ENCODE data around the gene CNTRL.

Gene CNTRL

DNA sequence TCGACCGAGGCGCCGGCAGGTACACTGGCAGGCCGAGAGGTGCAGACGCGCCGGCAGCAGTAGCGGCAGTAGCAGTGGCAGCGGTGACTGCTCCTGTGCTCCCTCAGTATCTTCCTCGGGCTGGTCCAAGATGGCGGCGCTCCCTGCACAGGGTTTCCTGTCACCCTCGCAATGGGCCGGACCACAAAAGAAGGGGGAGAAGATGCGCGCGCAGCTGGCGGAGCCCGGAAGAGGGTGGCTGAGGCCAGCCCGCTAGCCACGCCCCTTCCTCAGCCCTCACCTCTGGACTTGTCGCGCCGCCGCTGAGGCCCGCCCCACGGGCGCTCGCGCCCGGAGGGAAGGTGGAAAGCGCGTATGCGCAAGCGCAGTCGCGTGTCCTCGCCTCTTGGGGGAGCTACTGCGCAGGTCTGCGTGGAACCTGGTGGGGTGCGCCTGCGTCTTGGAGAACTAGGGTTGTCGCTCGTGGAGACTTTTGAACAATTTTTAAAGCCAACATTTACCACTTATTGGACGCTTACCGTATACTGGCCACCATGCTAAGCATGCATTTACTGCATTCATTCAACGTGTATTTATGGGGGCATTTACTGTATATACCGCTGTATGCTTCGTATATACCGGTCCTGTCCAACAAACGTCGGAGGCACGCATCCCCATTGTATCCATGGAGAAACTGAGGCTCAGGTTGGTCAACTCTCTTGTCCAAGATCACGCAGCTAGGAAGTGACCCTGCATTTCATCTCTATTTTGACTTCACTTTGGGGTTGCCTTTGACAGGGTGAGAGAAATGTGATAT lies 127.2 kb downstream of the CNTRL start, which contains the start of gene RAB14:
RAB14 (minus strand) TSS at position 132 of the 796 bp plus-strand sequence. CDS start 8,457 bp downstream, outside the sequence.
- peak; percentile 100 for DNase-seq (ENCODE audit: low read depth, low spot score)

DNA sequence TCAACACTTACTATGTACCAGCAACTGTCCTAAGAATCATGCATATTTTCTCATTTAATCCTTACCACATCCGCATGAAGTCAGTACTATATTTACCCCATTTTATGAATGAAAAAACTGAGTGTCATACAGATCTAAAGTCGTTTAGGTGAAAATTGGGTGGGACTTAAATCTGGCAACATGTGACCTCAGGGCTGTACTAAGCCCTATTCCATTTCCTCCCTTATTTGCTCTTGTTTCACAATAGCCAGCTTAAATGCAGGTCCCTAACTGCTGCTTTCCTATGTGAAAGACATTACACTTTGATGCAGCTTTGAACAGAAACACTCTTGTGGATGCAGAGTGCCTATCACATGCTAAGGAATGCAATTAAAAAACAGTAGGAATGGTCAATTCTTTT lies 129.4 kb downstream of the CNTRL start:
- DNase-seq (ENCODE audit: low read depth, low spot score) = no peak

DNA sequence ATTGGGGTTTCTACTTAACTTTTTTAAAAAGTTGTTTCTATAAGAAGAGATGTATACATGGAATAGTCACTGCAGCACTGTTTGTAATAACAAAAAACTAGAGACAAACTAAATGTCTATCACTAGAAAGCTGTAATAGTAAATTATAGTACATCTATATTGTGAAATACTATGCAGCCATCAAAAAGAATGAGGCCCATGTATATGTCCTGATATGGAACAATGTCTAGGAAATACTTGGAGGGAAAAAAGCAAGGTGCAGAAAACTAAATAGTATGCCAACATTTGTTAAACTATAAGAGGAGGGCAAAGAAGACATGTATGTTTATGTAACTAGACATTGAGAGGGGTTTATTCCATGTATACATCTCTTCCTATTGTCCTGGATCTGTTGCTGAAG lies 129.9 kb downstream of the CNTRL start:
- DNase-seq (ENCODE audit: low read depth, low spot score) = no peak

- no peak for DNase-seq (ENCODE audit: low read depth, low spot score)
Observed at GRCh38 chr9:121206516-121207370, 132.0 kb downstream of the CNTRL start.

DNA sequence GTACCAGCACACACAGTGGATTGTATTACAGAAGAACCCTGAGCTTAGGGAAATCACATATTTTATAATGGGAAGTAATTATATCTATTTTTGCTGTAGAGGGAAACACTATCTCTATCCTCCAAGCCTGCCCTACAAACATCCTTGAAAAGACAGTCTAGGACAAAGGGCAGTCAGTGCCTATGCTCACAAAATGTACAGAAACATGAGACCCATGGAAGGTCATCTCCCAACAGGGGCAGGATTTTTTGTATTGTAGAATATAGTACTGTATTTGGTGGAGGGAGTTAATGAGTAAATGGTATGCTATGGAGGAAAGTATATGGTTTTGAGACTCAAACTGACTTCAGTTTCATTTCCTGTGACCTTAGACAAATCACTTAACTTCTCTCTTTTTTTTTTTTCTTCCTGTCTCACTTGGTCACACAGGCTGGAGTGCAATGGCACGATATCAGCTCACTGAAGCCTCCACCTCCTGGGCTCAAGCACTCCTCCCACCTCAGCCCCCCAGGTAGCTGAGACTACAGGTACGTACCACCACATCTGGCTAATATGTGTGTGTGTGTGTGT lies 132.7 kb downstream of the CNTRL start:
- DNase-seq (ENCODE audit: low read depth, low spot score) = no peak

GRCh38 chr9:121210536-121210935 lies 135.8 kb downstream of the CNTRL start:
- no peak for DNase-seq (ENCODE audit: low read depth, low spot score)

- DNase-seq (ENCODE audit: low read depth, low spot score) = no peak
Observed at GRCh38 chr9:121213136-121213806, 138.5 kb downstream of the CNTRL start.

DNA sequence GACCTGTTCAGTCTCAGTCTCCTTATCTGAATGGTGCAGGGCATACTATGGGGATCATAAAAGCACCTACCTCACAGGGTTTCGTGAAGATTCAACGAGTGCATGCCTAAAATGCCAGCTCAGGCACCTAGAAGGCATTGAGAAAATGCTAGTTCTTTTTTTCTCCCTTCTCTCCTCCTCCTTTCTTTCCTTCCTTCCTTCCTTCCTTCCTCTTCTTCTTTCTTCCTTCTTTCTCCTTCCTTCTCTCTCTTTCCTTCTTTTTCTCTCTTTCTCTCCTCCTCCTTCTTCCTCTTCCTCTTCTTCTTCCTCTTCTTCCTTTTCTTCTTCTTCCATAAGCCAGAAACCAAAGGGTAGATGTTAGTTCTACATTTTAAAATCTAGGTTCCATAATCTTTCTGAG lies 139.2 kb downstream of the CNTRL start:
- DNase-seq (ENCODE audit: low read depth, low spot score) = no peak

DNA sequence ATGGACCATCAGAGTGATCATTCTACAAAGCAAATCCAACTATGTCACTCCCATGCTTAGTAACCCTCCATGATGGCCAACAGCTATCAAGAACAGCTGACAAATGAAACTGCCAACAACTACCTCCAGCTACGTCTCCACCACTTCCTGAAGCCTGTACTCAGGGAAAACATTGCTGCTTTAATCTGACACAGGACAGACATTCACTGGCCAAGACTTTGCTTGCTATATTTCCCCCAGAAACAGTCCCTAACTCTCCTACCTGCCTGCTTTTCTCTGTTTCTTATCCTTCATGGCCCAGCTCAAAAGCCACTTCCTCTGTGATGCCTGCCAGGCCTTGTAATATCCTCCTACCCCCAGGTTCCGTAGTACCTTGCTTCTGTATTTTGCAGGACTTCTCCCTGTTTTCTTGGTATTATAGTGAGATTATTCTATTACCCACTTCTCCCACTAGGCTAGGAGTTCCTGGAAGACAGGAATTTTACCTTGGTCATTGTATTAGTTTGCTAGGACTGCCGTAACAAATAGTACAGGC lies 141.6 kb downstream of the CNTRL start:
- DNase-seq (ENCODE audit: low read depth, low spot score) = no peak

GRCh38 chr9:121217609-121218292 lies 143.0 kb downstream of the CNTRL start:
- no peak for DNase-seq (ENCODE audit: low read depth, low spot score)

DNA sequence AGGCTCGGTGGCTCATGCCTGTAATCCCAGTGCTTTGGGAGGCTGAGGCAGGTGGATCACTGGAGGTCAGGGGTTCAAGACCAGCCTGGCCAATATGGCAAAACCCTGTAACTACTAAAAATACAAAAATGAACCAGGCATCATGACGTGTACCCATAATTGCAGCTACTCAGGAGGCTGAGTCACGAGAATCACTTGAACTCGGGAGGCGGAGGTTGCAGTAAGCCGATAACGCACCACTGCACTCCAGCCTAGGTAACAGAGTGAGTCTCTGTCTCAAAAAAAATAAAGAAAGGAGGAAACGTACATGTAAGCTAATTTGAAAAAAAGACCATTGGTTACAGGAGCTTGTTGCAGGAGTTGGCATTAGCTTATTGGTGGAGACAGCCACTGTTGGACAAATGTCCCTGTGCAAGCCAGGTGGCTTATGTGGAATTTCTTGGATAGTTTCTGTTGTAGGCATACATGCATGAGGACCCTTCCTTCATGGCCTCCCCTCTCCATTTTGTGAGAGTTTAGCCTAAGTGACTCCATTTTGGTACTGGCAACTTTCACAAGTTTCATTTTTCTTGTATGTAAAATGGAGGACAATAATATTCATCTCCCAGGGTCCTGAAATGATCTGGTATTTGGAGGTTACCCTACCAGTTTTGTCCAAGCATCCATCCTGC lies 143.7 kb downstream of the CNTRL start:
- no peak for DNase-seq (ENCODE audit: low read depth, low spot score)

DNA sequence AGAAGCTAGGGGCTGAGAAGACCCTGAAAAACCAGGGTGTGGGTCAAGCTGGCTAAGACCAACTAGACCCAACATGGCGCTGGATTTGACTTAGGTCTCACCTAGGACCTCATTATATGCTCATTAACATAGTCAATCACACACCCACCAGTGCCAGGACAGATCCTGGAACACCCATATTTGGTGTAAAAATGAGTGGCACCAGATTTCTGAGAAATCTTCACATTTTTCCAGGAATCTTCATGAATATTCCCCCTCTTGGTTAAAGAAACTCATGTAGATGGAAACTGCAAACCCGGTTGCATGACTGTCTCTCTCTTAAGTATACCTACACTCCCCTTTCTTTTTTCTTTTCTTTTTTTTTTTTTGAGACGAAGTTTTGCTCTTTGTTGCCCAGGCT lies 144.8 kb downstream of the CNTRL start:
- no peak for DNase-seq (ENCODE audit: low read depth, low spot score)

DNA sequence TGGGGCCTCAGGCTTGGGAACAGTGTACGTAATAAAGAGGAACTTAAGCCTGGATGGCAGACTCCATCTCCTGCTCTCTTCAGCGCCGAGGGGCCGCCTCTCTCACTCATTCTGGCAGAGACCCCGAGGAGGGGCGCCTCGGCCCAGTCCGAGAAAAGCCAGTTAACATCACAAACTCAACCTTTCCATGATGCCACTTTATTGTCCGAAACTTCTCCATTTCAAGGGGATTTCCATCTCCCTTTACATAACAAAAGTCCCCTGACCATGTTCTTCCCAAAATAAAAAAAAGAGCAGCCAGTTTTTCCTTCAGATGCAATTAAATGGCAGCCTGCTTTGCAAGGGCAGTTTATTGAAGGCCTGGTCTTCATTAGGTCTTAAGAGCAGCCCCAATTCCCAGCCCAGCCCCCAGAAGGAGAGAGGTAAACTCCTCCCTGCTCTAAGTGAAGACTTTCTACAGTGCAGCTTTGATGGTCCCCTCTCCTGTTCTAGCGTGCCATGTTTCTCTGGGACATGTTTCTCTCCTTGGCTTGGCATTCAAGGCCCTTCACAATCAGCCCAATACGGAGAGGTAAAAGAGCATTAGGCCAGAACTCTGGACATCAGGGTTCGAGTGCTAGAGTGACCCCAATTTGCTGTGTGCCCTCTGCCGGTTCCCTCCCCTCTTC lies 146.4 kb downstream of the CNTRL start:
- DNase-seq (ENCODE audit: low read depth, low spot score) = no peak

GRCh38 chr9:121221664-121222055 lies 146.9 kb downstream of the CNTRL start:
- no peak for DNase-seq (ENCODE audit: low read depth, low spot score)

DNA sequence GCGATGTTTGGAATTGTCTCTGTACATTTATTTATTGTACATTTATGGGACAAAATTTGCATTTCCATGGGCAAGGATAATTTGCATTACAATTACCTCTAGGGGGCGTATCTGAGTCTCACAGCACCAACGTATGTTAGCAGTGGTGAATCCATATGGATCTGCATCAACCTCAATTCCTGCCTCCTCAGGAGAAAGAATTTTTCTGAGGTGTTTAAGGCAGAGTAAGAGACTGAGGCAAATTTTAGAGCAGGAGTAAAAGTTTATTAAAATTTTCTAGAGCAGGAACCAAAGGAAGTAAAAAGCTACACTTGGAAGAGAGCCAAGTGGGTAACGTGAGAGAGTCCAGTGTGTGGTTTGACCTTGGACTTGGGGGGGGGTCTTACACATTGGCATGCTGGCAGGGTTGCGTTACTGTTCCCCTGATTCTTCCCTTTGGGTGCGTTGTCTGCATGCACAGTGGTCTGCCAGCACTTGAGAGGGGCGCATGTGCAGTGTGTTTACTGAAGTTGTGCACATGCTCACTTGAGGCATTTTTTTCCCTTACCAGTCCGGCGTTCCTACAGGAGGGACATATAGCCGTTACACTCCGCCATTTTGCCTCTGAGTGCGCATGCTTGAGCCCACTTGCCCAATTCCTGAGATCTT lies 147.9 kb downstream of the CNTRL start:
- DNase-seq (ENCODE audit: low read depth, low spot score) = no peak

GRCh38 chr9:121225240-121225639 lies 150.5 kb downstream of the CNTRL start:
- DNase-seq (ENCODE audit: low read depth, low spot score) = no peak

DNA sequence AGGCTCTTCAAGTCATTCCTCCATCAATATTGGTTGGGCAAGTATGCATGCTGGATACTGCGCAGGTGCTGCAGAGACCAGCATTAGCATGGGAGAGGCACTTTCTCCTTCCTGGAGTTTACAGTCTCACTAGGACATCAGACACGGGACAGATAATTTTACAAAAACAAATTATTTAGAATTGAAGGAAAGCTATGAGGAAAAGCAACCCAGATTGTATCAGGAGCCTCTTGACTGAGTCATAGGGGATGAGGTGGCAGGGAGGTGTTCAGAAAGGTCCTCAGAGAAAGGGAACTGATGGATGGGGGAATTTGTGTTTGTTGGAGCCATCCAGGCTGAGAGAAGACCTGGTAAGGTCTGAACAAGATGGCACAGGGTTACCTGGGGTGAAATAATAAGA lies 151.4 kb downstream of the CNTRL start:
- DNase-seq (ENCODE audit: low read depth, low spot score) = no peak
